Liver (tissue), 9 donors: ENCODE data around the gene ATF1. TPM values are rescaled to one million over a fixed set of nuclear protein-coding genes. Genes with fewer than 3 reads are reported as not detected.
"Not testable (repeated sequence)": the region's sequence is repeated elsewhere in the genome, so short reads cannot be mapped to it uniquely, and the experiment has no call there.

Source experiments
- DNase-seq: peaks from one replicate; pipeline ENCODE4 v3.0.0-alpha.2; 2017; ENCODE audit warnings: low spot score
- H3K27ac ChIP-seq, 2 donors: one replicate each; pipeline ENCODE4 v1.7.0; 2013; ENCODE audit warnings: inconsistent platforms in 2 of 2, low read length in 2 of 2, control low read depth in 1 of 2, low read depth in 1 of 2, mild to moderate bottlenecking in 1 of 2
- H3K27me3 ChIP-seq, 4 donors: one replicate each; pipeline versions ENCODE4 v1.6.1 to v1.7.0; 2013; ENCODE audit warnings: low read length in 3 of 4, inconsistent platforms in 1 of 4, mild to moderate bottlenecking in 1 of 4, moderate library complexity in 1 of 4; ENCODE audit not compliant: control insufficient read depth in 4 of 4, insufficient read depth in 4 of 4
- H3K36me3 ChIP-seq, 4 donors: one replicate each; pipeline versions ENCODE4 v1.6.1 to v1.7.0; 2013; ENCODE audit warnings: low read length in 3 of 4, mild to moderate bottlenecking in 3 of 4, low read depth in 1 of 4, moderate library complexity in 1 of 4; ENCODE audit not compliant: control insufficient read depth in 4 of 4, insufficient read depth in 3 of 4
- H3K4me1 ChIP-seq, 4 donors: one replicate each; pipeline versions ENCODE4 v1.6.1 to v1.7.0; 2013; ENCODE audit warnings: low read length in 3 of 4, mild to moderate bottlenecking in 3 of 4, moderate library complexity in 1 of 4; ENCODE audit not compliant: control insufficient read depth in 4 of 4, insufficient read depth in 4 of 4
- H3K4me3 ChIP-seq, 3 donors: one replicate each; pipeline versions ENCODE4 v1.6.1 to v1.7.0; 2013; ENCODE audit warnings: low read length in 3 of 3, control low read depth in 1 of 3, low read depth in 1 of 3, mild to moderate bottlenecking in 1 of 3
- H3K9ac ChIP-seq, 2 donors: one replicate each; pipeline ENCODE4 v1.7.0; 2013; ENCODE audit warnings: low read length in 2 of 2, mild to moderate bottlenecking in 2 of 2, moderate library complexity in 2 of 2, control low read depth in 1 of 2, low read depth in 1 of 2
- H3K9me3 ChIP-seq, 4 donors: one replicate each; pipeline versions ENCODE4 v1.6.1 to v1.7.0; 2013; ENCODE audit warnings: low read length in 3 of 4; ENCODE audit not compliant: control insufficient read depth in 4 of 4
- EGR1 ChIP-seq, 2 donors: IDR thresholded peaks; 2 replicates each; pipeline ENCODE4 v1.6.1; 2016 to 2018; ENCODE audit warnings: antibody characterized with exemption in 2 of 2, low read depth in 2 of 2
- FOXA1 ChIP-seq: IDR thresholded peaks from 2 replicates; pipeline ENCODE4 v1.6.1; 2016; ENCODE audit warnings: antibody characterized with exemption
- FOXA2 ChIP-seq: IDR thresholded peaks from 2 replicates; pipeline ENCODE4 v1.6.1; 2016; ENCODE audit warnings: antibody characterized with exemption
- GABPA ChIP-seq, 2 donors: IDR thresholded peaks in 1 of 2; conservative IDR thresholded peaks in 1 of 2; 2 replicates each; pipeline ENCODE4 v1.6.1; 2016; ENCODE audit warnings: antibody characterized with exemption in 2 of 2, mild to moderate bottlenecking in 1 of 2, moderate library complexity in 1 of 2
- HNF4A ChIP-seq, 2 donors: conservative IDR thresholded peaks; 2 replicates each; pipeline ENCODE4 v1.6.1; 2016; ENCODE audit warnings: antibody characterized with exemption in 2 of 2, mild to moderate bottlenecking in 2 of 2
- HNF4G ChIP-seq: IDR thresholded peaks from 2 replicates; pipeline ENCODE4 v1.6.1; 2016; ENCODE audit warnings: antibody characterized with exemption
- JUND ChIP-seq, 2 donors: IDR thresholded peaks; 2 replicates each; pipeline ENCODE4 v1.6.1; 2016; ENCODE audit warnings: antibody characterized with exemption in 2 of 2
- NR2F2 ChIP-seq: IDR thresholded peaks from 2 replicates; pipeline ENCODE4 v1.6.1; 2016; ENCODE audit warnings: antibody characterized with exemption
- RAD21 ChIP-seq, 2 donors: IDR thresholded peaks; 2 replicates each; pipeline ENCODE4 v1.6.1; 2016; ENCODE audit warnings: antibody characterized with exemption in 2 of 2, mild to moderate bottlenecking in 2 of 2
- RXRA ChIP-seq, 2 donors: IDR thresholded peaks; 2 replicates each; pipeline ENCODE4 v1.6.1; 2017 to 2018; ENCODE audit warnings: antibody characterized with exemption in 2 of 2, mild to moderate bottlenecking in 1 of 2
- SP1 ChIP-seq: IDR thresholded peaks from 2 replicates; pipeline ENCODE4 v1.6.1; 2018; ENCODE audit warnings: antibody characterized with exemption, mild to moderate bottlenecking
- TAF1 ChIP-seq: conservative IDR thresholded peaks from 2 replicates; pipeline ENCODE4 v1.6.1; 2016; ENCODE audit warnings: antibody characterized with exemption, mild to moderate bottlenecking
- YY1 ChIP-seq: IDR thresholded peaks from 2 replicates; pipeline ENCODE4 v1.6.1; 2016; ENCODE audit warnings: antibody characterized with exemption, mild to moderate bottlenecking
- WGBS: extraction: QIAGEN DNeasy Blood & Tissue Kit; methylation state at CpG from one replicate; pipeline ENCODE4 v1.1.7; 2013; 5-methylcytosine and 5-hydroxymethylcytosine counted together
- polyA plus RNA-seq, 2 donors: library from polyadenylated mRNA; stranded (reverse) in 1 of 2; unstranded in 1 of 2; fragments of 200-250 nt in 1 of 2; fragments of >200 nt in 1 of 2; fragmentation: Nextera tagmentation in 1 of 2; extraction: Ambion mirVana in 1 of 2; gene quantifications; one replicate each; pipeline versions ENCODE4 v1.2.1 to v1.2.3, GENCODE V29; 2013 to 2015
- total RNA-seq, 2 donors: library from RNA; depleted of rRNA; stranded (reverse); fragments of >200 nt; gene quantifications; one replicate each; pipeline ENCODE4 v1.2.3, GENCODE V29; 2014
- TF ChIP-seq, protein P1 (sequence below): IDR thresholded peaks from 2 replicates; pipeline ENCODE4 v1.6.1; 2016; ENCODE audit warnings: antibody characterized with exemption
- TF ChIP-seq, protein P2 (sequence below): IDR thresholded peaks from 2 replicates; pipeline ENCODE4 v1.6.1; 2016; ENCODE audit warnings: antibody characterized with exemption, mild to moderate bottlenecking
- TF ChIP-seq, protein P3 (sequence below): IDR thresholded peaks from 2 replicates; pipeline ENCODE4 v1.6.1; 2016; ENCODE audit warnings: antibody characterized with exemption
- TF ChIP-seq, protein P4 (sequence below): IDR thresholded peaks from 2 replicates; pipeline ENCODE4 v1.6.1; 2016; ENCODE audit warnings: antibody characterized with exemption
- donor health status: healthy.
- donor health status: healthy.
- donor health status: healthy.
- donor health status: healthy.
- donor health status: healthy.

Gene ATF1
- total and polyA plus RNA-seq, 4 donors: 6.3 to 17.0 (median 8.3) TPM

DNA sequence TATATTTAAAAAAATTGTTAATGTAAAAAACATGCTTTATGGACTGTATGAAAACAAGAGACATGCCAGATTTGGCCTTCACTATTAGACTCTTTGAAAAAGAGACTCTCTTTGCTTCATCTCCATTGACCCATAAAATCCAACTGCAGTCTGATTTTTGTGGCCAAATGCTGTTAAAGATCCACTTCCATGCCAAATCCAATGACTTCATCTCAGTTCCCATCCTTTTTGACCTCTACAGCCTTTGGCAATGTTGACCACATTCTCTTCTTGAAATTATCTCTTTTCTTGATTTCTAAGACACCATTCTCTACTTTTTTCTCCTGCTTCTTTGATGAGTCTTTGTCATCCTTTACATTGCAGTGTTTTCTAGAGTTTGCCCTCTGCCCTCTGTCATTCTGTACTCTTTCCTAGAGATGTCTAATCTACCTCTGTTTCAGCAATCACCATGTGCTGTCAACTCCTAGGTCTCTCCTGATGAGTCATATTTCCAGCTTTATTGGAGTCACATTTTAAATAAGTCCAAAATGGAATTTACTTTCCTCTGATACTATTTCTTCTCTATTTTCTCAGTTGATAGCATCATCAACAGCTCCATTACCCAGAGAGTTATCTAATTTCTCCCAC lies 81.2 kb downstream of the ATF1 start:
- no peak for DNase-seq
- H3K9ac ChIP-seq: no peak overlapping the region
- peaks cover 0 to 2% (median 0%) of the 10 kb centered on the region in 4 donors for H3K4me1 ChIP-seq
- TF ChIP-seq HNF4A (conservative IDR thresholded peaks at IDR 0.05): no peak
- TF ChIP-seq, protein P1, sequence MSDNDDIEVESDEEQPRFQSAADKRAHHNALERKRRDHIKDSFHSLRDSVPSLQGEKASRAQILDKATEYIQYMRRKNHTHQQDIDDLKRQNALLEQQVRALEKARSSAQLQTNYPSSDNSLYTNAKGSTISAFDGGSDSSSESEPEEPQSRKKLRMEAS: no peak
- TF ChIP-seq, protein P2, sequence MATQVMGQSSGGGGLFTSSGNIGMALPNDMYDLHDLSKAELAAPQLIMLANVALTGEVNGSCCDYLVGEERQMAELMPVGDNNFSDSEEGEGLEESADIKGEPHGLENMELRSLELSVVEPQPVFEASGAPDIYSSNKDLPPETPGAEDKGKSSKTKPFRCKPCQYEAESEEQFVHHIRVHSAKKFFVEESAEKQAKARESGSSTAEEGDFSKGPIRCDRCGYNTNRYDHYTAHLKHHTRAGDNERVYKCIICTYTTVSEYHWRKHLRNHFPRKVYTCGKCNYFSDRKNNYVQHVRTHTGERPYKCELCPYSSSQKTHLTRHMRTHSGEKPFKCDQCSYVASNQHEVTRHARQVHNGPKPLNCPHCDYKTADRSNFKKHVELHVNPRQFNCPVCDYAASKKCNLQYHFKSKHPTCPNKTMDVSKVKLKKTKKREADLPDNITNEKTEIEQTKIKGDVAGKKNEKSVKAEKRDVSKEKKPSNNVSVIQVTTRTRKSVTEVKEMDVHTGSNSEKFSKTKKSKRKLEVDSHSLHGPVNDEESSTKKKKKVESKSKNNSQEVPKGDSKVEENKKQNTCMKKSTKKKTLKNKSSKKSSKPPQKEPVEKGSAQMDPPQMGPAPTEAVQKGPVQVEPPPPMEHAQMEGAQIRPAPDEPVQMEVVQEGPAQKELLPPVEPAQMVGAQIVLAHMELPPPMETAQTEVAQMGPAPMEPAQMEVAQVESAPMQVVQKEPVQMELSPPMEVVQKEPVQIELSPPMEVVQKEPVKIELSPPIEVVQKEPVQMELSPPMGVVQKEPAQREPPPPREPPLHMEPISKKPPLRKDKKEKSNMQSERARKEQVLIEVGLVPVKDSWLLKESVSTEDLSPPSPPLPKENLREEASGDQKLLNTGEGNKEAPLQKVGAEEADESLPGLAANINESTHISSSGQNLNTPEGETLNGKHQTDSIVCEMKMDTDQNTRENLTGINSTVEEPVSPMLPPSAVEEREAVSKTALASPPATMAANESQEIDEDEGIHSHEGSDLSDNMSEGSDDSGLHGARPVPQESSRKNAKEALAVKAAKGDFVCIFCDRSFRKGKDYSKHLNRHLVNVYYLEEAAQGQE: no peak
- no peaks in the 10 kb centered on the region for H3K27me3 ChIP-seq
- H3K36me3 ChIP-seq: no peaks in the 10 kb centered on the region
- peaks cover 0 to 4% (median 3%) of the 10 kb centered on the region in 4 donors for H3K9me3 ChIP-seq
- H3K4me3 ChIP-seq: no peak overlapping the region
- no peak overlapping the region for H3K27ac ChIP-seq

DNA sequence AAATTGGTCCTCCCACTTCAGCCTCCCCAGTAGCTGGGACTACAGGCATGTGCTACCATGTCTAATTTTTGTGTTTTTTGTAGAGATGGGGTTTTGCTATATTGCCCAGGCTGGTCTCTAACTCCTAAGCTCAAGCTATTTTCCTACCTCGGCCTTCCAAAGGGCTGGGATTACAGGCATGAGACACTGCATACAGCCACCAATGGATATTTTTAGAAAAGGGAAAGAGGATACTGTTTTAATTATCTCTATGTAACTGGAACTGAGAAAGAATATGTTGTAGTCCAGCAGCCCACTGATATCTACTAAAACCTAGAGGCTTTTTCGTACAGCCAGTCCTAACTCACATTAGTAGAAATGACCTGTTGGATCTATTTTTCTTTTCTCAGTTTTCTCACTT lies 85.1 kb downstream of the ATF1 start:
- TF ChIP-seq HNF4A (conservative IDR thresholded peaks at IDR 0.05) (no peak), EGR1 (IDR thresholded peaks at IDR 0.05; ENCODE audit: low read depth in 2 of 2) (no peak), FOXA1 (no peak), GABPA (IDR thresholded peaks at IDR 0.05 in 1 of 2, conservative IDR thresholded peaks at IDR 0.05 in 1 of 2) (no peak), RAD21 (IDR thresholded peaks at IDR 0.05) (no peak), JUND (IDR thresholded peaks at IDR 0.05) (no peak), SP1 (no peak), FOXA2 (no peak), HNF4G (no peak), RXRA (IDR thresholded peaks at IDR 0.05) (no peak), YY1 (no peak), TAF1 (no peak), NR2F2 (no peak)
- TF ChIP-seq, protein P2: no peak
- TF ChIP-seq, protein P1: no peak
- TF ChIP-seq, protein P3, sequence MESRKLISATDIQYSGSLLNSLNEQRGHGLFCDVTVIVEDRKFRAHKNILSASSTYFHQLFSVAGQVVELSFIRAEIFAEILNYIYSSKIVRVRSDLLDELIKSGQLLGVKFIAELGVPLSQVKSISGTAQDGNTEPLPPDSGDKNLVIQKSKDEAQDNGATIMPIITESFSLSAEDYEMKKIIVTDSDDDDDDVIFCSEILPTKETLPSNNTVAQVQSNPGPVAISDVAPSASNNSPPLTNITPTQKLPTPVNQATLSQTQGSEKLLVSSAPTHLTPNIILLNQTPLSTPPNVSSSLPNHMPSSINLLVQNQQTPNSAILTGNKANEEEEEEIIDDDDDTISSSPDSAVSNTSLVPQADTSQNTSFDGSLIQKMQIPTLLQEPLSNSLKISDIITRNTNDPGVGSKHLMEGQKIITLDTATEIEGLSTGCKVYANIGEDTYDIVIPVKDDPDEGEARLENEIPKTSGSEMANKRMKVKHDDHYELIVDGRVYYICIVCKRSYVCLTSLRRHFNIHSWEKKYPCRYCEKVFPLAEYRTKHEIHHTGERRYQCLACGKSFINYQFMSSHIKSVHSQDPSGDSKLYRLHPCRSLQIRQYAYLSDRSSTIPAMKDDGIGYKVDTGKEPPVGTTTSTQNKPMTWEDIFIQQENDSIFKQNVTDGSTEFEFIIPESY: no peak
- TF ChIP-seq, protein P4, sequence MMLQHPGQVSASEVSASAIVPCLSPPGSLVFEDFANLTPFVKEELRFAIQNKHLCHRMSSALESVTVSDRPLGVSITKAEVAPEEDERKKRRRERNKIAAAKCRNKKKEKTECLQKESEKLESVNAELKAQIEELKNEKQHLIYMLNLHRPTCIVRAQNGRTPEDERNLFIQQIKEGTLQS: no peak
- no peaks in the 10 kb centered on the region for H3K36me3 ChIP-seq
- H3K4me1 ChIP-seq: no peaks in the 10 kb centered on the region
- H3K9ac ChIP-seq: no peak overlapping the region
- H3K4me3 ChIP-seq: no peak overlapping the region
- H3K27me3 ChIP-seq: no peaks in the 10 kb centered on the region
- no peak overlapping the region for H3K27ac ChIP-seq
- no peaks in the 10 kb centered on the region for H3K9me3 ChIP-seq
- no peak for DNase-seq
- WGBS: 92% methylated on average over 2 of the region's 2 CpGs

DNA sequence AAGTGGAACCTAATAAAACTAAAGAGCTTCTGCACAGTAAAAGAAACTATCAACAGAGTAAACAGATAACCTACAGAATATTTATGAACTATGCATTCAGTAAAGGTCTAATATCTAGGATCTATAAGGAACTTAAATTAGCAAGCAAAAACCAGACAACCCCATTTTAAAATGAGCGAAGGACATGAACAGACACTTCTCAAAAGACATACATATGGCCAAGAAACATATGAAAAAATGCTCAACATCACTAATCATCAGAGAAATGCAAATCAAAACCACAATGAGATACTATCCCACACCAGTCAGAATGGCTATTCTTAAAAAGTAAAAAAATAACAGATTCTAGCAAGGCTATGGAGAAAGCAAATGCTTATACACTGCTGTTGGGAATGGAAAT lies 91.3 kb downstream of the ATF1 start:
- H3K9me3 ChIP-seq, H3K4me1 ChIP-seq, H3K4me3 ChIP-seq, H3K9ac ChIP-seq, H3K27ac ChIP-seq, H3K27me3 ChIP-seq, H3K36me3 ChIP-seq, DNase-seq: not testable (repeated sequence)
- 100% methylated on average over 1 of the region's 1 CpG for whole genome bisulfite sequencing
